OCI-LY3 (cell line): ENCODE results near the gene FAM163B.

Experiments
- EZH2phosphoT487 ChIP-seq: fragments of 200-600 bp; shearing (Covaris generic); IDR thresholded peaks from 2 replicates; pipeline ENCODE4 v1.6.1; 2018; ENCODE audit warnings: antibody characterized with exemption, mixed run types, low read depth
- TF ChIP-seq, protein P1 (sequence below): fragments of 200-600, 300-600 bp; sonication (generic); IDR thresholded peaks from 2 replicates; pipeline ENCODE4 v1.5.1; 2014; ENCODE audit warnings: antibody characterized with exemption, low read length, low read depth

DNA sequence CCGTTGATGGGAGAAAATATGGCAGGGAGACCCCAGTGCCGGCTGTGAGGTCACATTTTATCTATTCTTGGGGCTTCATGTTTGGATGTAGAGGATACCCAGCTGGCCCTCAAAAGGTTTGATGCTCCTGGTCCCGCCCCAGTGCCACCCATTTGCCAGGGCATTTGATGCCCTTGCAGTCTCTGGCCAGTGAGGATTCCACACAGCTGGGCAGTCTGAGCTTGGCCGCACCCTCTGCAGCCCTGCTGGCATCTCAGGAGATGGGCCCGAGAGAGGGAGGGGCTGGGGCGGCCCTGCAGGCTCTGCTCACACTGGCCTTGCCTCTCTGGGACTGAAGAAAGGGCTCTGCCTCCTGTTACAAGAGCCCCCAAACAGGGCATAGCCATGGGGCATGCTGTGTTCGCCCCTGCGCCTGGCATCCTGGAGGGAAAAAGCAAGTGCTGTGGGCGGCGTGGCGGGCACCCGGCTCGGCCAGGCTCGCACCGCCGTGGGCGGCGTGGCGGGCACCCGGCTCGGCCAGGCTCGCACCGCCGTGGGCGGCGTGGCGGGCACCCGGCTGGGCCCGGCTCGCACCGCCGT, 47.1 kb downstream of the FAM163B start:
- TF ChIP-seq, protein P1, sequence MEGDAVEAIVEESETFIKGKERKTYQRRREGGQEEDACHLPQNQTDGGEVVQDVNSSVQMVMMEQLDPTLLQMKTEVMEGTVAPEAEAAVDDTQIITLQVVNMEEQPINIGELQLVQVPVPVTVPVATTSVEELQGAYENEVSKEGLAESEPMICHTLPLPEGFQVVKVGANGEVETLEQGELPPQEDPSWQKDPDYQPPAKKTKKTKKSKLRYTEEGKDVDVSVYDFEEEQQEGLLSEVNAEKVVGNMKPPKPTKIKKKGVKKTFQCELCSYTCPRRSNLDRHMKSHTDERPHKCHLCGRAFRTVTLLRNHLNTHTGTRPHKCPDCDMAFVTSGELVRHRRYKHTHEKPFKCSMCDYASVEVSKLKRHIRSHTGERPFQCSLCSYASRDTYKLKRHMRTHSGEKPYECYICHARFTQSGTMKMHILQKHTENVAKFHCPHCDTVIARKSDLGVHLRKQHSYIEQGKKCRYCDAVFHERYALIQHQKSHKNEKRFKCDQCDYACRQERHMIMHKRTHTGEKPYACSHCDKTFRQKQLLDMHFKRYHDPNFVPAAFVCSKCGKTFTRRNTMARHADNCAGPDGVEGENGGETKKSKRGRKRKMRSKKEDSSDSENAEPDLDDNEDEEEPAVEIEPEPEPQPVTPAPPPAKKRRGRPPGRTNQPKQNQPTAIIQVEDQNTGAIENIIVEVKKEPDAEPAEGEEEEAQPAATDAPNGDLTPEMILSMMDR = no peak
- no peak for TF ChIP-seq EZH2phosphoT487
